Trophoblast cell (in vitro differentiated cells and primary cell): ENCODE measurements around the gene KIF23.

Source experiments
- DNase-seq, 2 donors: peaks; one replicate each; pipeline ENCODE4 v3.0.0-alpha.2; 2016
- H2AFZ ChIP-seq: 2 replicates; pipeline ENCODE4 v1.6.1; 2013; ENCODE audit warnings: low read length, moderate library complexity, mild to moderate bottlenecking; ENCODE audit not compliant: insufficient read depth, poor library complexity
- H2AK5ac ChIP-seq: 2 replicates; pipeline ENCODE4 v1.6.1; 2013; ENCODE audit warnings: mild to moderate bottlenecking, low read length
- H2BK120ac ChIP-seq: 2 replicates; pipeline ENCODE4 v1.6.1; 2013; ENCODE audit warnings: low read length, mild to moderate bottlenecking, moderate library complexity; ENCODE audit not compliant: insufficient read depth, poor library complexity
- H2BK12ac ChIP-seq: 2 replicates; pipeline ENCODE4 v1.6.1; 2013; ENCODE audit warnings: mild to moderate bottlenecking, low read length, moderate library complexity
- H2BK5ac ChIP-seq: 2 replicates; pipeline ENCODE4 v1.6.1; 2013; ENCODE audit warnings: low read length, low read depth, moderate library complexity, mild to moderate bottlenecking; ENCODE audit not compliant: poor library complexity
- H3K14ac ChIP-seq: 2 replicates; pipeline ENCODE4 v1.6.1; 2013; ENCODE audit warnings: mild to moderate bottlenecking, low read length
- H3K18ac ChIP-seq: 2 replicates; pipeline ENCODE4 v1.6.1; 2013; ENCODE audit warnings: mild to moderate bottlenecking, low read length
- H3K23ac ChIP-seq: 2 replicates; pipeline ENCODE4 v1.6.1; 2013; ENCODE audit warnings: low read length
- H3K27ac ChIP-seq: 2 replicates; pipeline ENCODE4 v1.5.1; 2013; ENCODE audit warnings: low read depth, mild to moderate bottlenecking, inconsistent platforms, low read length, moderate library complexity
- H3K27me3 ChIP-seq: 2 replicates; pipeline ENCODE4 v1.6.1; 2013; ENCODE audit warnings: inconsistent platforms, mild to moderate bottlenecking, low read length, moderate library complexity; ENCODE audit not compliant: insufficient read depth
- H3K36me3 ChIP-seq, 2 experiments: 1 replicate in 1 of 2; 2 replicates in 1 of 2; pipeline ENCODE4 v1.6.1; 2013; ENCODE audit warnings: low read length in 2 of 2, mild to moderate bottlenecking in 2 of 2, moderate library complexity in 1 of 2; ENCODE audit not compliant: insufficient read depth in 2 of 2, control insufficient read depth in 1 of 2
- H3K4ac ChIP-seq: 2 replicates; pipeline ENCODE4 v1.6.1; 2013; ENCODE audit warnings: low read depth, mild to moderate bottlenecking, low read length, moderate library complexity
- H3K4me1 ChIP-seq, 2 experiments: 1 replicate in 1 of 2; 2 replicates in 1 of 2; pipeline ENCODE4 v1.6.1; 2013; ENCODE audit warnings: low read length in 2 of 2, mild to moderate bottlenecking in 2 of 2, moderate library complexity in 1 of 2; ENCODE audit not compliant: insufficient read depth in 2 of 2, control insufficient read depth in 1 of 2
- H3K4me2 ChIP-seq: 2 replicates; pipeline ENCODE4 v1.6.1; 2013; ENCODE audit warnings: inconsistent platforms, mild to moderate bottlenecking, low read length, moderate library complexity
- H3K4me3 ChIP-seq: 2 replicates; pipeline ENCODE4 v1.5.1; 2013; ENCODE audit warnings: mild to moderate bottlenecking, low read depth, low read length, inconsistent platforms
- H3K79me1 ChIP-seq: one replicate; pipeline ENCODE4 v1.6.1; 2013; ENCODE audit warnings: low read length
- H3K79me2 ChIP-seq: 2 replicates; pipeline ENCODE4 v1.6.1; 2013; ENCODE audit warnings: low read length, mild to moderate bottlenecking; ENCODE audit not compliant: control insufficient read depth, insufficient read depth, poor library complexity
- H3K9ac ChIP-seq: 2 replicates; pipeline ENCODE4 v1.6.1; 2013; ENCODE audit warnings: mild to moderate bottlenecking, low read length
- H3K9me3 ChIP-seq: 2 replicates; pipeline ENCODE4 v1.6.1; 2013; ENCODE audit warnings: low read depth, mild to moderate bottlenecking, control low read depth, inconsistent platforms, low read length; ENCODE audit not compliant: insufficient read depth
- H4K12ac ChIP-seq: 2 replicates; pipeline ENCODE4 v1.6.1; 2013; ENCODE audit warnings: low read depth, mild to moderate bottlenecking, low read length, moderate library complexity
- H4K8ac ChIP-seq: 2 replicates; pipeline ENCODE4 v1.6.1; 2013; ENCODE audit warnings: low read depth, mild to moderate bottlenecking, low read length, moderate library complexity
- H4K91ac ChIP-seq: one replicate; pipeline ENCODE4 v1.6.1; 2013; ENCODE audit warnings: low read depth, mild to moderate bottlenecking, low read length, moderate library complexity
- WGBS: extraction: QIAGEN DNeasy Blood & Tissue Kit; methylation state at CpG from one replicate; pipeline ENCODE4 v1.1.7; 2013; ENCODE audit warnings: missing lambda C conversion rate; ENCODE audit not compliant: insufficient read length, insufficient coverage; ENCODE audit errors: extremely low coverage; 5-methylcytosine and 5-hydroxymethylcytosine counted together

The KIF23 gene

DNA sequence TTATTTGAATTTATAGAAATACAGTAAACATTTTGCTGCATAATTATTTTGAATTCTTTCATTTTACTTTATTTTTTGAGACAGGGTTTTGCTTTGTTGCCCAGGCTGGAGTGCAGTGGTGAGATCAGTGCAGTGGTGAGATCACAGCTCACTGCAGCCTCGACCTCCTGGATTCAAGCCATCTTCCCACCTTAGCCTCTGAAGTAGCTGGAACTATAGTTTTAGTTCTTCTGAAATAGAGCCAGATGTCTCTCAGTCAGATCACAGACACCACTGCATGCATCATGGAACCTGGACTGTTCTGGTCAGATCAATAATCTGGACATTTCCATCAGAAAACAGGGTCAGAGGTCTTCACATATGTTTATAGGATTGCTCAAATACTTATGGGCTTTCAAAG lies 46.3 kb downstream of the KIF23 start:
- H2BK120ac ChIP-seq = no peak overlapping the region
- H3K4me1 ChIP-seq = peaks cover 2 to 5% of the 10 kb centered on the region in 2 experiments
- H4K91ac ChIP-seq = no peak overlapping the region
- H3K36me3 ChIP-seq = peaks cover 4 to 11% of the 10 kb centered on the region in 2 experiments
- no peak overlapping the region for H2BK12ac ChIP-seq
- H2BK5ac ChIP-seq = no peak overlapping the region
- no peak overlapping the region for H3K4me3 ChIP-seq
- no peak overlapping the region for H2AK5ac ChIP-seq
- no peaks in the 10 kb centered on the region for H3K27me3 ChIP-seq
- H3K27ac ChIP-seq = no peak overlapping the region
- H3K9me3 ChIP-seq = no peaks in the 10 kb centered on the region
- no peak overlapping the region for H4K12ac ChIP-seq
- H3K79me2 ChIP-seq = peaks cover 1% of the 10 kb centered on the region
- no peak overlapping the region for H3K23ac ChIP-seq
- no peak overlapping the region for H2AFZ ChIP-seq
- DNase-seq = no peak
- WGBS = no CpG with 5 or more reads among the region's 1 CpG
- H3K4me2 ChIP-seq = no peak overlapping the region
- no peak overlapping the region for H3K18ac ChIP-seq
- no peak overlapping the region for H4K8ac ChIP-seq
- peaks cover 5% of the 10 kb centered on the region for H3K79me1 ChIP-seq
- no peak overlapping the region for H3K4ac ChIP-seq
- no peak overlapping the region for H3K14ac ChIP-seq
- H3K9ac ChIP-seq = no peak overlapping the region

DNA sequence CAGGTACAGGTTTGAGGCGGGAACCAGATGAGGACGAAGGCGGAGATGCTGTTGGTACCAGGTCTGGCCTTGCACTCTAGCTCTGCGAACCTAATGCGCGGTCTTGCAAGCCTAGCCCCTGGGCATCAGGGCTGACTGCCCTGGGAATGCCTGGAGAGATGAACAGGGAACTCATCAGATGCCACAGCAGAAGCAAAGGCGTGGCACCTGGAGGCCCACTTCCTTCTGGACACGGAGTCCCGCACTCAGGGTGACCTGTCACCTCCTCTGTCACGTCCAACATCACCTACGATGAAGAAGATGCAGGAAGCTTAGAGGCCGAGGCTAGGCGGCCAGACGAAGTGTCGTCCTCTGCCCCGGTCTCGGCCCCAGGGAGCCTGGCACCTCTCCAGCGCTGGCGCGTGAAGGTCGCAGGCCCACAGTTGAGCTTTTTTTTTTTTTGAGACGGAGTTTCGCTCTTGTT lies 47.9 kb downstream of the KIF23 start:
- no peak overlapping the region for H4K12ac ChIP-seq
- no peak overlapping the region for H3K18ac ChIP-seq
- peaks cover 5% of the 10 kb centered on the region for H3K79me1 ChIP-seq
- no peak overlapping the region for H2AK5ac ChIP-seq
- peak overlapping the region; percentile 7 for H4K8ac ChIP-seq
- H3K4me3 ChIP-seq = no peak overlapping the region
- H4K91ac ChIP-seq = no peak overlapping the region
- H3K36me3 ChIP-seq = no peaks in the 10 kb centered on the region
- no CpG with 5 or more reads among the region's 23 CpGs for WGBS
- peaks cover 2 to 5% of the 10 kb centered on the region in 2 experiments for H3K4me1 ChIP-seq
- H3K14ac ChIP-seq = no peak overlapping the region
- H3K79me2 ChIP-seq = peaks cover 1% of the 10 kb centered on the region
- H2BK120ac ChIP-seq = no peak overlapping the region
- H2BK12ac ChIP-seq = no peak overlapping the region
- H3K27me3 ChIP-seq = no peaks in the 10 kb centered on the region
- H3K4me2 ChIP-seq = no peak overlapping the region
- no peak overlapping the region for H3K9ac ChIP-seq
- no peak overlapping the region for H2BK5ac ChIP-seq
- H3K9me3 ChIP-seq = no peaks in the 10 kb centered on the region
- no peak overlapping the region for H3K27ac ChIP-seq
- no peak overlapping the region for H3K4ac ChIP-seq
- H3K23ac ChIP-seq = no peak overlapping the region
- DNase-seq = no peak
- H2AFZ ChIP-seq = no peak overlapping the region

DNA sequence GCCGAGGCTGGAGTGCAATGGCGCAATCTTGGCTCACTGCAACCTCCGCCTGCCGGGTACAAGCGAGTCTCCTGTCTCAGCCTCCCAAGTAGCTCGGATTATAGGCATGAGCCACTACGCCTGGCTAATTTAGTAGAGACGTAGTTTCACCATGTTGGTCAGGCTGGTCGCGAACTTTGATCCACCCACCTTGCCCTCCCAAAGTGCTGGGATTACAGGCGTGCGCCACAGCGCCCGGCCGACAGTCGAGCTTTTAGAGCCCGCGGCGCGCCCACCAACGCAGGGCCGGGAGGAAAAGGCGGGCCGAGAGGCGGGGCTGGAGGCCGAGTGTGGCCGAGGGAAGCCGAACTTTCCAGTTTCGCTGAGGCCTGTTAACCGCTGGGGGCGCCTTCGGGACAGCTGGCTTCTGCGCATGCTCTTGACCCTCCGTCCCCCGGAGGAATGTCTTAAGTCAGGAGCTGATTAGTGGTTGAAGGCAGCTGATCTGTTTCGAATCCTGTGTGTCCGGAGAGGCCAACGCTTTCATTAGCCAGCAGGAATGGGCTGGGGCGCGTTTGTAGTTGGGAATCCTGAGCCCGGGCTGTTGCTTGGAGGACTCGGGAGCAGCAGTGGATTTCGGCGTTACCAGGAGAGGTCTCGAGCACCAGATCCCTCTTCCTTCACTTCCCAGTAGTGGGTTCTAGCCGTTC lies 48.5 kb downstream of the KIF23 start:
- Histone ChIP-seq H2BK5ac (peak overlapping the region; percentile 64), H2BK12ac (no peak overlapping the region), H3K23ac (no peak overlapping the region), H4K91ac (peak overlapping the region; percentile 84), H3K18ac (peak overlapping the region; percentile 74), H2AK5ac (no peak overlapping the region), H3K14ac (peak overlapping the region; percentile 77), H3K79me2 (peaks cover 1% of the 10 kb centered on the region), H3K79me1 (peaks cover 5% of the 10 kb centered on the region), H3K27me3 (no peaks in the 10 kb centered on the region), H3K9me3 (no peaks in the 10 kb centered on the region), H3K4me2 (peak overlapping the region; percentile 74), H3K27ac (peak overlapping the region; percentile 90), H4K8ac (peak overlapping the region; percentile 88), H3K4me3 (no peak overlapping the region), H3K9ac (peak overlapping the region; percentile 73), H2AFZ (peak overlapping the region; percentile 30), H3K4ac (no peak overlapping the region), H3K36me3 (no peaks in the 10 kb centered on the region), H4K12ac (peak overlapping the region; percentile 81), H2BK120ac (peak overlapping the region; percentile 67), H3K4me1 (peaks cover 4 to 7% of the 10 kb centered on the region in 2 experiments)
- DNase-seq = peak; percentile 98 to 99
- WGBS = no CpG with 5 or more reads among the region's 46 CpGs

DNA sequence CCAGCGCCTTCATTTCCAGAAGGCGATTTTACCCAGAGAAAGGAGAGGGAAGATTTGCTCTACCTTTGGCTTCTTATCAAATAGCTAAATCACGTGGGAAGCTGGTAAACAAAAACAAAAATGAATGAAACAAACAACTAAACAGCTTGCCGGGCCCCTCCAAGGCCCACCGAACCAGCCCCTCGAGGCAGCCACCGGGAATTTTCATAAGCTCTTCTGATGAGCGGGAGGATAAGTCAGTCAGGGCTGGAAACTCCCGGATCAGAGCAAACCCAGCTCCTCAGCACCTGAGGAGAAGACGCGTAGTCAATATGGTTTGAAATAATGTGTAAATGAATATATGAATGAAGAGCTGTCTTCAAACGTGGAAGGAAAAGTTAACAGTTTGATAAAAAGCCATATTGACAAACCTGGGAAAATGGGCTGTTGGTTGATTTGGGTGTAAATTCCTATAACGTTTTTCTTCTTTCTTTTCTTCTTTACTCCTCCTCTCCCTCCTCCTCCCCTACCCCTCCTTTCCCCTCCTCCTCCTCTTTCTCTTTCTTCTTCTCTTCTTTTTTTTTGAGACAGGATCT lies 49.1 kb downstream of the KIF23 start:
- WGBS = 100% methylated on average over 3 of the region's 13 CpGs

More for the DNA sequence above, 49.1 kb downstream of the KIF23 start:
- DNase-seq = peak in 1 of 2 donors; percentile 33
- Histone ChIP-seq H3K9ac (peak overlapping the region; percentile 73), H3K4ac (no peak overlapping the region), H2AFZ (peak overlapping the region; percentile 30), H2BK5ac (peak overlapping the region; percentile 64), H4K12ac (peak overlapping the region; percentile 81), H4K8ac (peak overlapping the region; percentile 88), H3K18ac (peak overlapping the region; percentile 74), H3K79me2 (peaks cover 1% of the 10 kb centered on the region), H2AK5ac (no peak overlapping the region), H3K14ac (peak overlapping the region; percentile 77), H3K4me3 (no peak overlapping the region), H2BK120ac (peak overlapping the region; percentile 67), H3K27ac (peak overlapping the region; percentile 90), H3K79me1 (peaks cover 5% of the 10 kb centered on the region), H3K9me3 (no peaks in the 10 kb centered on the region), H3K36me3 (no peaks in the 10 kb centered on the region), H4K91ac (peak overlapping the region; percentile 84), H3K4me2 (peak overlapping the region; percentile 74), H3K27me3 (no peaks in the 10 kb centered on the region), H3K4me1 (peaks cover 7 to 10% of the 10 kb centered on the region in 2 experiments), H3K23ac (no peak overlapping the region), H2BK12ac (no peak overlapping the region)
